Ascending aorta (tissue), 2 donors: ENCODE measurements around the gene MNX1. TPM values are rescaled to one million over a fixed set of nuclear protein-coding genes. Genes with fewer than 3 reads are reported as not detected.

Experiments used
- DNase-seq, 2 donors: peaks; one replicate each; pipeline ENCODE4 v3.0.0-alpha.2; 2019; ENCODE audit warnings: low spot score in 2 of 2
- H3K27ac ChIP-seq, 2 donors: fragments of 200-600 bp; sonication (generic); one replicate each; pipeline ENCODE4 v1.5.1; 2016 to 2017; ENCODE audit warnings: mild to moderate bottlenecking in 1 of 2
- H3K27me3 ChIP-seq: fragments of 200-600 bp; sonication (generic); one replicate; pipeline ENCODE4 v1.5.1; 2017
- H3K36me3 ChIP-seq, 2 donors: fragments of 200-600 bp; sonication (generic); one replicate each; pipeline ENCODE4 v1.5.1; 2016
- H3K4me1 ChIP-seq, 2 donors: fragments of 200-600 bp; sonication (generic); one replicate each; pipeline ENCODE4 v1.5.1; 2016 to 2017; ENCODE audit warnings: mild to moderate bottlenecking in 1 of 2
- H3K4me3 ChIP-seq, 2 donors: fragments of 200-600 bp; sonication (generic); one replicate each; pipeline ENCODE4 v1.5.1; 2016 to 2017; ENCODE audit warnings: mild to moderate bottlenecking in 1 of 2
- H3K9me3 ChIP-seq, 2 donors: fragments of 200-600 bp; sonication (generic); one replicate each; pipeline ENCODE4 v1.5.1; 2016
- CTCF ChIP-seq, 3 experiments: fragments of 200-600 bp in 2 of 3; fragments of 450-650 bp in 1 of 3; sonication (generic) in 2 of 3; IDR thresholded peaks; one replicate each; pipeline ENCODE4 v1.5.1; 2016 to 2019; ENCODE audit warnings: antibody characterized with exemption in 3 of 3, mild to moderate bottlenecking in 1 of 3, moderate library complexity in 1 of 3
- intact Hi-C: fragments of 100-400 bp; cut with DNase I; formaldehyde crosslinking; loops from one replicate; pipeline ENCODE4 v1.15.1; 2023
- total RNA-seq: library from RNA; depleted of rRNA; stranded (reverse); fragments of >200 nt; gene quantifications from one replicate; pipeline ENCODE4 v1.1.0, GENCODE V29; 2016

Gene MNX1
- total RNA-seq, 1 donor from 2014 or later: not detected

- intact Hi-C loops: no loop called here
- no peak for DNase-seq
Measured at GRCh38 chr7:157044943-157045660, 34.6 kb upstream of the MNX1 start.

GRCh38 chr7:157044147-157044687, 33.8 kb upstream of the MNX1 start:
- Histone ChIP-seq H3K36me3 (no peaks in the 10 kb centered on the region), H3K27me3 (no peaks in the 10 kb centered on the region), H3K27ac (no peak overlapping the region), H3K4me3 (no peak overlapping the region), H3K9me3 (no peaks in the 10 kb centered on the region), H3K4me1 (no peaks in the 10 kb centered on the region)
- intact Hi-C loops: no loop called here
- TF ChIP-seq CTCF (IDR thresholded peaks at IDR 0.05): no peak
- DNase-seq: no peak

More at GRCh38 chr7:157044943-157045660, 34.6 kb upstream of the MNX1 start:
- TF ChIP-seq CTCF (IDR thresholded peaks at IDR 0.05): no peak
- no peak overlapping the region for H3K4me3 ChIP-seq
- H3K4me1 ChIP-seq: no peaks in the 10 kb centered on the region
- H3K9me3 ChIP-seq: no peaks in the 10 kb centered on the region
- H3K27me3 ChIP-seq: no peaks in the 10 kb centered on the region
- H3K27ac ChIP-seq: no peak overlapping the region
- no peaks in the 10 kb centered on the region for H3K36me3 ChIP-seq

GRCh38 chr7:157043745-157044144, 33.3 kb upstream of the MNX1 start:
- no peak for TF ChIP-seq CTCF (IDR thresholded peaks at IDR 0.05)
- H3K4me1 ChIP-seq: no peaks in the 10 kb centered on the region
- H3K9me3 ChIP-seq: no peaks in the 10 kb centered on the region
- no peak overlapping the region for H3K4me3 ChIP-seq
- no peak overlapping the region for H3K27ac ChIP-seq
- H3K27me3 ChIP-seq: no peaks in the 10 kb centered on the region
- intact Hi-C loops: no loop called here
- peak in 1 of 2 donors; percentile 68 for DNase-seq
- H3K36me3 ChIP-seq: no peaks in the 10 kb centered on the region

- Histone ChIP-seq H3K4me1 (no peaks in the 10 kb centered on the region), H3K4me3 (no peak overlapping the region), H3K27me3 (no peaks in the 10 kb centered on the region), H3K36me3 (no peaks in the 10 kb centered on the region), H3K9me3 (no peaks in the 10 kb centered on the region), H3K27ac (no peak overlapping the region)
- DNase-seq: no peak
- no peak for TF ChIP-seq CTCF (IDR thresholded peaks at IDR 0.05)
- intact Hi-C loops: no loop called here
Measured at GRCh38 chr7:157041514-157042277, 31.2 kb upstream of the MNX1 start.

GRCh38 chr7:157041004-157041403, 30.5 kb upstream of the MNX1 start:
- no peaks in the 10 kb centered on the region for H3K27me3 ChIP-seq
- DNase-seq: no peak

More at GRCh38 chr7:157041004-157041403, 30.5 kb upstream of the MNX1 start:
- intact Hi-C loops: no loop called here
- H3K4me1 ChIP-seq: no peaks in the 10 kb centered on the region
- H3K4me3 ChIP-seq: no peak overlapping the region
- H3K9me3 ChIP-seq: peaks cover 0 to 4% of the 10 kb centered on the region in 2 donors
- H3K27ac ChIP-seq: no peak overlapping the region
- no peak for TF ChIP-seq CTCF (IDR thresholded peaks at IDR 0.05)
- H3K36me3 ChIP-seq: no peaks in the 10 kb centered on the region
